ENCODE data around the gene AKAP13.
A peak's percentile ranks its signal among the peaks of the same experiment; 100 is the strongest.

AKAP13 gene

GRCh38 chr15:85749261-85750151 lies 369.1 kb downstream of the AKAP13 start:
- no peak for DNase-seq

GRCh38 chr15:85750319-85751290 lies 370.2 kb downstream of the AKAP13 start:
- no peak for DNase-seq

- no peak for DNase-seq
Observed at GRCh38 chr15:85751291-85752123, 371.1 kb downstream of the AKAP13 start.

DNA sequence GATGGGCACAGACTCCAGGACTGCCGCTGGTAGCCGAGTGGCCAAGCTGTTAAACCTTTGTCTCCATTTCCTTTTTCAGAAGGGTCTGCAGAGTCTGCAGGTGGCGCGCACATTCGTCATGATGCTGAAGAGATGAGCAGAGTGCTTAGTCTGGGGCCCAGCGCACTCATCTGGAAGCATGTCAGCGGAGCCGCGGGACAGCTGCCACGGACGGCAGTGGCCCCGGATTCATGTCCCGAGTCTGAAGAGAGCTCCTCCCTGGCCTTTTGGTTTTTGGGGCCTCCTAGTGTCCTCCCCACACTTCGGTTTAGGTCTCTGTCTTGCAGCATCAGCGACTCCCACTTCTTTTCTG lies 371.7 kb downstream of the AKAP13 start:
- DNase-seq, result no peak

GRCh38 chr15:85752491-85752961 lies 372.1 kb downstream of the AKAP13 start:
- DNase-seq, result no peak

DNA sequence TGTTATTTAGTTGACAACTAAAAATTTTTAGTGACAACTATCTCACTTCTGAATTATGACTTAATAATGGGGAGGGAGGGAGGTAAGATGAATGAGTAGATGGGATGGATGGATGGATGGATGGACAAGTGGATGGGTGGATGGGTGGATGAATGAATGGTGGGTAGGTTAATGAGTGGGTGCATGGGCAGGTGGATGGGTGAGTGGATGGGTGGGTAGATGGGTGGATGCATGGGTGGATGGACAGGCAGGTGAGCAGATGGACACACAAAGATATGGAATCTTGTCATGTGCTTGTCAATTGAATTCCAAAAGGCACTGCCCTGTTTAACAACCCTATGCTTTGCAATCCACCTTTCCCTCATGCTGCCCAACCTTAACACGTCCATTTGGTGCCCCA lies 372.9 kb downstream of the AKAP13 start:
- DNase-seq, result no peak

- no peak for DNase-seq
Observed at GRCh38 chr15:85753791-85754452, 373.5 kb downstream of the AKAP13 start.

DNA sequence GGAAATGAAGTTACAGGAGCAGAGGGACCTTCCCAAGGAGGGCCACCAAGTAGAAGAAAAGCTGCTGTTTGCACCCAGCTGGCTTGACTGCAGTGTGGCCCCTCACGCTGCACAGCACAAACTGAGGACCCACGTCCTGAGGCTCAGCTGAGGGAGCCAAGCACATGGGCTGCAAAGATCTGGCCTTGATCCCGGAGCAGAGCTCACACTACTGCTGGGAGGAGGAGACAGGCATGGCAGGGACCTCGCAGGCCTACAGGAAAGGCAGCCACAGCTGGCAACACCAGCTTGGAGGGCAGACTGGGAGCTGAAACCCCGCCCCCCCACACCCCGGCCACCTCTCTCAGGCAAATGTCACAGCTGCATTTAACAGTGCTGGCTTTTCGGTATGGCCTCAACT lies 374.6 kb downstream of the AKAP13 start:
- DNase-seq, result no peak

GRCh38 chr15:85755471-85755870 lies 375.1 kb downstream of the AKAP13 start:
- no peak for DNase-seq

DNA sequence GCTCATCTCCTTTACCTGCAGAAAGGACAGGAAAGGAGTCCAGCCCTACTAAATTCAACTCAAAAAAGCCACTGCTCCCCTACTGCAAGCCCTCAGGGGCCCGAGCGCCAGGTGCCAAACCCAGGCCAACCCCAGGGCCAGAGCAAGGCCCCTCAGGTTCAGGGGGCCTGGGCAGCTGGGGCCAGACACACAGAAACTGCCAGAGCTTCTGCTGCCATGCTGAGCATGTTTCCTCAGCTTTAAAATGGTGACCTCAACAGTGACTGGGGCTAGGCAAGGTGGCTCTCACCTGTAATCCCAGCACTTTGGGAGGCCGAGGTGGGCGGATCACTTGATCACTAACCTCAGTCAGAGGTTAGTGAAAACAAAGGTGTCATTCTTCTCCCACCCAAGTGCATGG lies 375.5 kb downstream of the AKAP13 start:
- DNase-seq, result no peak

GRCh38 chr15:85756411-85757072 lies 376.1 kb downstream of the AKAP13 start:
- peak; percentile 72 for DNase-seq

- no peak for DNase-seq
Observed at GRCh38 chr15:85757073-85757938, 376.9 kb downstream of the AKAP13 start.

DNA sequence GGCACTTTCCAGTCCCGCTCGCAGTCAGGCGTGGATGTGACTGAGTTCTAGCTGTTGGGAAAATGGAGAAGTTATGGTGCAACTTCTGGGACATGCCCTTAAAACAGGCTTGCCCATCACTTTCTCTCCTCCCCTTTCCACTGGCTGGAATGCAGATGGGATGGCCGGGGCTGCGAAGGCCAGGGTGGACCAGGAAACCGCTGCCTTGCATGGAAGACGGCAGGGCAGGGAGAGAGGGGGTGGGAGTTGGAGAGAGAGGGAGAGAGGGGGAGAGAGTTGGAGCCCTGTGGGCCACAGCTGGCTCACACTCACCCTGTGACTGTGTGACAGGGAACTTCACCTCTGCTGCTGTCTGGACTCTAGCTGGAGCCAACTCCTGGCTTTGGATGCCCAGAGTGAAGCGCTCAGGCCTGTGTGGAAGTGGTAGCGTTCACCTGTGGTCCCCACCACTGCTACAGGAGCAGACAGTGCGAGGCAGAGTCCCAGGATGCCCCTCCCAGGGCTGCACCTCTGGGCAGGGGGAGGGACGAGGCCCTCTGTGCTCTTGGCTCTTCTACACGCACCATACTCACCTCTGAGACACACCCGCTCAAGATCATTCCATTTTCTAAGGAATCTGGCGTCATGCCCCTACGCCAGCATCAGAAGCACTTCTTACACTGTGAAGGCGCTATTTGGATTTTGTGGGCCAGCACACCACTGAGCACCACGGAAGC lies 377.7 kb downstream of the AKAP13 start:
- no peak for DNase-seq

DNA sequence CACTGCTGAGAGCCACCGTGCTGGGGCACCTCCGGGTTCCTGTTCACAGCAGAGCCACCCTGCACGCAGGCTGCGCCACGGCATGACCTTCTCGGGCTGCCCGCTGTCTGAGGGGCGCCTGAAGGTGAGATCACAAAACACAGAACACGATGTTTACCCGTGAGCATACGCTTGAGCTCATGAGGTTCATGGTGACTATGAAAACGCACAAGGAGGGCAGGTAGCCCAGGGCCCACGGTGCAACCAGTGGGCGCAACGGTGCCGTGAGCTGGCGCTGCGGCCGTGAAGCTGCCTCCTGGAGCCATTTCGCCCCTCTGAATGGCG lies 378.2 kb downstream of the AKAP13 start:
- no peak for DNase-seq

DNA sequence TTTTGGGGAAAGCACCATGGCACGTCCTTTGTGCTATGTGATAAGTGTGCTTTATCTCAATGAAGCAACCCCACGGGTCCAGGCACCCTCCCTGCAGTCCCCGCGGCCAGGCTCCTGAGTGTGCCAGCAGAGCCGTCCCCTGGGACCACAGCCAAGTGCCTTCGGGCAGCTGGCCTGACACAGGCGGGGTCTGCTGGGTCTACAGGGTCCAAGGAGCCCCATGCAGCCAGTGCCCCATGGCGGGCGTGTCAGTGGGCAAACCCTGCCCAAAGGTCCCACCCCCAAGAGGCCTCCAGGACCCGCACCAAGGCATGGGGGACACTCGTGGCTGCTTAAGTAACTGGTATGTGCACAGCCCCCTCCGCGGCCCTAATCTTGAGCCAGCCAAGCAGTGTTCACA lies 379.0 kb downstream of the AKAP13 start:
- no peak for DNase-seq

GRCh38 chr15:85760049-85760448 lies 379.6 kb downstream of the AKAP13 start:
- no peak for DNase-seq

DNA sequence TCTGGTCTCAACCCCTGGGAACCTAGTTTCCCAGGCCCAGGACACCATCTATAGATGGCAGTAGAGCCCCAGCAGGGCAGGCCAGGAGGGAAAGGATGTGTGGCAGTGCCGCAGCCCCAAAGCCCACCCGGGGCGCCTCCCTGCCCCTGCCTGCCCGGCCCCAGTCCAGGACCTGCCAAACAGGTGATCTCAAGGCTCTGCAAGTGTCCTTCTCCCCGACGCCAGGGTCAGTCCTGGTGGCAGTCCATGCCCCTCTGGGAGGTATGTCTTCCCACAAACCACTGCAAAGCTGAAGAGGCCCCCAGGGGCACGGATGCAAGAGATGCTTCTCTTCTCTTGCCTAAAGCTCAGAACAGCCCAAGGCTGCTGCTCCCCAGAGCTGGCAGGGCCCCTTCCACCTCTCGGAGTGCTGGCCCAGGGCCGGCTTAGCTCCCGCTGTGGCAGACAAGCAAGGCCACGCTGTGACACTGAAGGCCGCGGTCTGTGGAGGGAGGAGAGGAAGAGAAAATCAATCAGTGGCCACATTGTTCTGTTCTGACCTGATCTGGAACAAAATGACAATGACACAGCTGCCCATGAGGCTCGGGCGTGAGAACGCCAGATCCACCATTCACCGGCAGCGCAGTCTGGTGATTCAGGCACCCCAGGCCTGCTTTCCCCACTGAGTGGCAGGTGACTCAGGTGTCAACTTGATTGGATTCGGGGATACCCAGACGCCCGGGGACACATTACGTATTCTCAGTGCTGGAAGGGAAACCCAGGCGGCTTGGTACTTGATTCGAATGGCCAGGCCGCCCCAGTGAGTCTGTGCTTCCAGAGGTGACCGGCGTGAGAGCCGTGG lies 380.3 kb downstream of the AKAP13 start:
- no peak for DNase-seq

DNA sequence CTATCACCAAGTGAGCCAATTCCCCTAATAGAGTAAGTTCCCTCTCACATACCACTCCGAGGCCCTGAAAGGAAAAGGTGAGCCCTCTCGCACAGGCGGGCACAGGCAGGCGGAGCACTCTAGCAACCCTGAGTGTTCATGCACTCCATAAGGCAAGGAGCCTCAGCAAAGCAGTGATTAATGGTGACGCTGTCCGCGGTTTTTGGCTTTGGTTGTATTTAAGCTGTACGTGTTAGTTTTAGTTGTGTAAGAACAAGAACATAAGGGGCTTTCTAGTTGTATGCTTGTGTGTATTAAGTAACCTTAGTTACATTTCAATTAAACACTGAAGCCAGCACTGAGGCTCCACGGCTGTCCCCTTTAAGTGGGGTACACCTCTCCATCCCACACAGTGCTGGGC lies 381.2 kb downstream of the AKAP13 start:
- DNase-seq, result no peak
